GM12872 (cell line): ENCODE data around the gene GATC.

Source experiments
- TF ChIP-seq, protein P1 (sequence below): IDR thresholded peaks from 3 replicates; pipeline ENCODE4 v1.5.1; 2011; ENCODE audit warnings: low read depth, mild to moderate bottlenecking, low read length, moderate library complexity; ENCODE audit not compliant: insufficient read depth

The GATC gene

DNA sequence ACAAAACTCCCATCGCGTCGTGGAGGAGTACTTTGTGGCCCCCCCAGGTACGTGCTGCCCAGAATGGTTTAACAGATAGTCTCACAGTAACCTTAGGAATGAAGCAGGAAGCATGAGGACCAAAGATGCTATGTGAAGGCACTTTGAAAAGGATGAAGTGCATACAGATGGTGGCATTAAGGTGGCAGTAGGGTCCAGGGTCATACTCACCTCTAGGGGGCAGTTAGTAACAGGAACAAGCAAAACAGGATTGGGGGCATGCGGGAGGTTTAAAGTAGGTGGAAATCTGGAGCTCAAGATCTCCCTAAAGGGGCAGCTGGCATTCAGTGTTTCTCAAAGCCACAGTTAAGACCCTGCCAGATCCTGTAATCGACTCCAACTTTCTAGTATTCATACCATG is 10.9 kb downstream of the GATC start:
- TF ChIP-seq, protein P1, sequence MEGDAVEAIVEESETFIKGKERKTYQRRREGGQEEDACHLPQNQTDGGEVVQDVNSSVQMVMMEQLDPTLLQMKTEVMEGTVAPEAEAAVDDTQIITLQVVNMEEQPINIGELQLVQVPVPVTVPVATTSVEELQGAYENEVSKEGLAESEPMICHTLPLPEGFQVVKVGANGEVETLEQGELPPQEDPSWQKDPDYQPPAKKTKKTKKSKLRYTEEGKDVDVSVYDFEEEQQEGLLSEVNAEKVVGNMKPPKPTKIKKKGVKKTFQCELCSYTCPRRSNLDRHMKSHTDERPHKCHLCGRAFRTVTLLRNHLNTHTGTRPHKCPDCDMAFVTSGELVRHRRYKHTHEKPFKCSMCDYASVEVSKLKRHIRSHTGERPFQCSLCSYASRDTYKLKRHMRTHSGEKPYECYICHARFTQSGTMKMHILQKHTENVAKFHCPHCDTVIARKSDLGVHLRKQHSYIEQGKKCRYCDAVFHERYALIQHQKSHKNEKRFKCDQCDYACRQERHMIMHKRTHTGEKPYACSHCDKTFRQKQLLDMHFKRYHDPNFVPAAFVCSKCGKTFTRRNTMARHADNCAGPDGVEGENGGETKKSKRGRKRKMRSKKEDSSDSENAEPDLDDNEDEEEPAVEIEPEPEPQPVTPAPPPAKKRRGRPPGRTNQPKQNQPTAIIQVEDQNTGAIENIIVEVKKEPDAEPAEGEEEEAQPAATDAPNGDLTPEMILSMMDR = peak; percentile 58

DNA sequence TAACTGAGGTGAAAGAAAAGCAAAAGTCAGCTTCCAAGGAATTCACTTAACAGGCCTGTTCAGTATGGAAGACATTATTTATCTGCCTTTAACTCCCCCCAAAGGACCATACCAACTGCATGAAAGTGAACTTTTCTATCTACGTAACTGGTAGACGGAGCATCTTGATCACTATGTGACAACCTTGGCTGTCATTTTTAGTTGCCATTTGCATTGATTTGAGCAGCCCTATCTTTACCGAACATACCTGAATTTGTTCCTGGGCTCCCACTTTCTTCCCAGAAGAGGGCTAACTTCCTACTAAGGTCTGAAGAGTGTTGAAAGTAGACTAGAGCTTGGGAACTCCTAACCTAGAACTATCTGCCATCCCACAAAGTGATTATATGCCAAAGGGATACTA is 13.9 kb downstream of the GATC start:
- TF ChIP-seq, protein P1 = no peak

DNA sequence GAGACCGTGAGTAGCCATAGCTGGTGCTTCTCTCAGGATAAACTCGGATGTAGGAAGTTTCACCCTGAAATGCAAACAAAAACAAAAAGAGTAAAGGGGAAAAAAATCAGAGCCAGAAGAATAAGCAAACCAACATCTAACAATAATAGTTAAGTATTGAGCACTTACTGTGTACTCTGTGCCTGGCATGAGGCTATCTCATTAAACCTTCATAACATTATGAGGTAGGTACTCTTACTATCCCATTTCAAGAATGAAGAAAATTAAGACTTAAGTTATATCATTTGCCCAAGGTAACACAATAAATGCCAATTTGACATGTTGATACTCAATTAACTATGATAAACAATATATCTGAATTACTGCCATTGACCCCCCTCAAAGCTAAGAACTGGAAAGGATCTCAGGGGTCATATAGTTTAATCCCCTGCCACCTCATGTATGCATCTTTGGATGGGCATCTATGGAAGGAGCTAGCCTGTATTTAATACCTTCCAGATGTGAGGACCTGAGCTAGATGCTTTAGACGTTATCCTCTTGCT is 15.9 kb downstream of the GATC start:
- TF ChIP-seq, protein P1 = no peak

DNA sequence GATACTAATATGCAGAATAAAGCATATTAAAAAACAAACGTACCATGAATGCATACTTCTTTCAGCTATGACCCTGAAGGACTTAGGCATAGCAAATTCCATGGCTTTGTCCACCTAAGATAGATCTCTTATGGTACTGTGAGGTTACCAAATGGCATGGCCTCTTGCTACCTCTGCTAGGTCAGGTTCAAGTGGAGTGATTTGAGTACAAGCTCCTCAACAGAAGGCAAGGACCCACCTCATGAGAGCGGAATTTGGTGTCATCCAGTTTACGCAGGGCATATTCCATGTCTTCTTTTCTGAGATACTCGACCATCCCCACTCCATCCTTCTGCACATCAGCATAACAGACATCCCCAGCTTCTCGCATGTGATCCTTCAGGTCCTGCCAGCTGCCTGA is 17.5 kb downstream of the GATC start:
- TF ChIP-seq, protein P1 = no peak

DNA sequence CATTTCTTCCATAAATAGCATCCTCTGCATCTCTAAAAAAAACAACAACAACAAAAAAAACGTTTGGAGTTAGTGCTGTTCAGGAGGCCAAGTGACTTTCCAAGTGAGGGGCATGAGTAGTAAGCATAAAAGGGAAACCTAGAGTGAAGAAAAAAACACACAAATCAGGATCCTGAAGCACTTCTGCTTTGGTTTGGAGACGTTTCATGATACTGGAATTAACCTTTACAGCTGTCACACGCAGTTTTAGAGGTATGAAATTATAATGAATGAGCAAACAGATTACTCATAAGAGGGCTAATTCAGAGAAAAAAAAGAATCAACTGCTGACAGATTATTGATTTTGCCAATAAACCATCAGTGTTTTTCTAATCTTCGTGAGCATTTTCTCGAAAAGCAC is 19.5 kb downstream of the GATC start:
- TF ChIP-seq, protein P1 = no peak

DNA sequence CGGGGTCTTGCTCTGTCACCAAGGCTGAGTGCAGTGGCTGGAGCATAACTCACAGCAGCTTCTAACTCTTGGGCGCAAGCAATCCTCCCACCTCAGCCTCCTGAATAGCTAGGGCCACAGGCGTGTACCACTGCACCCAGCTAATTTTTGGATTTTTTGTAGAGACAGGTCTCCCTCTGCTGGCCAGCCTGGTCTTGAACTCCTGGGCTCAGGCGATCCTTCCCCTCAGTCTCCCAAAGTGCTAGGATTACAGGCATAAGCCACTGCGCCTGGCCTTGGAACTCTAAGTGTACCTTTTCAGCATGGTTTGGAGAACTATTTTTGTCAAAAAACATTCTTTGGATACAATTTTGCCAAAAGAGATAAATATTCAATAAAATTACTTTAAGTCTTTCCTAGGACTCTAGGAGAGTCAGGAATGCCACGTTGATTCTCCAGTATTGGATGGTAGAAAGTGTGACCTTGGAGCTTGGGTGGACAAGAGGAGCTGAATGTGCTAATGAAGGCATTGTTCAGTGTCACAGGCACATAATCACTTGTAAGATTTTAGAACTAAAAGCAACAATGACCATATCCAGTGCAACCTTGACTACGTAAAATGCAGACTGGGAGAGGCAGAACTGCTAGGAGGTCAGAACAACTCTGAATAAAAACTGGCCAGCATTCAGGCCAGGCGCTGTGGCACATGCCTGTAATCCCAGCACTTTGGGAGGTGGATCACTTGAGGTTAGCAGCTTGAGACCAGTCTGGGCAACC is 20.5 kb downstream of the GATC start:
- TF ChIP-seq, protein P1 = peak; percentile 68

DNA sequence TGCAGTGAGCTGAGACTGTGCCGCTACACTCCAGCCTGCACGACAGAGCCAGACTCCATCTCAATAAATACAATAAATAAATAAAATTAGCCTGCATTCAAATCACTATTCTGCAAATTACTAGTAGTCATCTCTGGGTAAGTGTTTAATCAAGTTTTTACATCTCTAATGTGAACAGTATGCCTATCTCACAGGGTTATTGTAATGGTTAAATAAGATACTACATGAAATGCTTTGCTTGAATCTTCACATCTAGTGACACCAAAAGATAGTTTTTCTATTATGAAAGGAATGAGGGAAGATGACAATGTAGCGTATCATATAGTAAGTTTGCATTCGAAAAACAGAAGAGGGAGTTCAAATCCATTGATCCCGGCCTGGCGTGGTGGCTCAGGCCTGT is 21.2 kb downstream of the GATC start:
- TF ChIP-seq, protein P1 = no peak
